Measurements from ENCODE around the gene ZNF32. TPM values are rescaled to one million over a fixed set of nuclear protein-coding genes. Genes with fewer than 3 reads are reported as not detected.
"Not testable (repeated sequence)": the region's sequence is repeated elsewhere in the genome, so short reads cannot be mapped to it uniquely, and the experiment has no call there.

The ZNF32 gene
- total and polyA plus RNA-seq, 4 donors, result 21.4 to 60.8 (median 30.8) TPM

DNA sequence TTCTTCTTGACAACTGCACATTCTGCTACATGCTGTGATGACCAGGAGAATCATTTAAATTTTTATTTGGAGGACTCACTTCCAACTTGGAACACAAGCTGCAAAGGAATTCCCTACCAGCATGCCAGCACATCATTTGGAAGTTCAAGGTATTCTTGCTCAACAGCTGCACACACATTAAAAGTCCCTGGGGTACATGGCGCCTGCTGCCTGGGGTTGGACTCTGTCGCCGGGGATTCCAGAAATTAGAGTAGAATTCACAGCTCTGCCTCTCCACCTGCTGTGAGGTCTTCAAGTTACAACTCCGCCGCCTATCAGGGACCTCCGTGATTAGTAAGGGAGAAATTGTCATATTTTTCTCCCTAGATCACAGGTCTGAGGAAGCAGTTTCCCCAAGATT is 1.1 kb downstream of the ZNF32 start:
- Histone ChIP-seq H3K4me1 (ENCODE audit: control insufficient read depth in 5 of 5, insufficient read depth in 5 of 5, low read length in 5 of 5) (peaks cover 0 to 5% (median 2%) of the 10 kb centered on the region in 5 donors), H3K9ac (ENCODE audit: insufficient read depth in 1 of 2, low read length in 2 of 2) (no peak overlapping the region), H3K9me3 (ENCODE audit: control insufficient read depth in 4 of 4, insufficient read depth in 3 of 4, low read length in 3 of 4) (peaks cover 11 to 45% (median 34%) of the 10 kb centered on the region in 4 donors), H3K27ac (ENCODE audit: low read depth in 1 of 2, low read length in 1 of 2) (no peak overlapping the region), H3K27me3 (ENCODE audit: control insufficient read depth in 3 of 3, insufficient read depth in 3 of 3, low read length in 2 of 3) (no peaks in the 10 kb centered on the region), H3K4me3 (no peak overlapping the region), H3K36me3 (ENCODE audit: control insufficient read depth in 4 of 4, insufficient read depth in 4 of 4, low read length in 4 of 4) (peaks cover 13 to 41% (median 37%) of the 10 kb centered on the region in 4 donors)
- ATAC-seq (ENCODE audit: insufficient read depth, low FRiP score) (no peak), DNase-seq (no peak)
- 97 to 99% methylated on average over 6 of the region's 6 CpGs for WGBS, 2 donors
- TF ChIP-seq, protein P1, sequence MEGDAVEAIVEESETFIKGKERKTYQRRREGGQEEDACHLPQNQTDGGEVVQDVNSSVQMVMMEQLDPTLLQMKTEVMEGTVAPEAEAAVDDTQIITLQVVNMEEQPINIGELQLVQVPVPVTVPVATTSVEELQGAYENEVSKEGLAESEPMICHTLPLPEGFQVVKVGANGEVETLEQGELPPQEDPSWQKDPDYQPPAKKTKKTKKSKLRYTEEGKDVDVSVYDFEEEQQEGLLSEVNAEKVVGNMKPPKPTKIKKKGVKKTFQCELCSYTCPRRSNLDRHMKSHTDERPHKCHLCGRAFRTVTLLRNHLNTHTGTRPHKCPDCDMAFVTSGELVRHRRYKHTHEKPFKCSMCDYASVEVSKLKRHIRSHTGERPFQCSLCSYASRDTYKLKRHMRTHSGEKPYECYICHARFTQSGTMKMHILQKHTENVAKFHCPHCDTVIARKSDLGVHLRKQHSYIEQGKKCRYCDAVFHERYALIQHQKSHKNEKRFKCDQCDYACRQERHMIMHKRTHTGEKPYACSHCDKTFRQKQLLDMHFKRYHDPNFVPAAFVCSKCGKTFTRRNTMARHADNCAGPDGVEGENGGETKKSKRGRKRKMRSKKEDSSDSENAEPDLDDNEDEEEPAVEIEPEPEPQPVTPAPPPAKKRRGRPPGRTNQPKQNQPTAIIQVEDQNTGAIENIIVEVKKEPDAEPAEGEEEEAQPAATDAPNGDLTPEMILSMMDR (IDR thresholded peaks at IDR 0.05; ENCODE audit: control extremely low read depth, extremely low read depth), result no peak

DNA sequence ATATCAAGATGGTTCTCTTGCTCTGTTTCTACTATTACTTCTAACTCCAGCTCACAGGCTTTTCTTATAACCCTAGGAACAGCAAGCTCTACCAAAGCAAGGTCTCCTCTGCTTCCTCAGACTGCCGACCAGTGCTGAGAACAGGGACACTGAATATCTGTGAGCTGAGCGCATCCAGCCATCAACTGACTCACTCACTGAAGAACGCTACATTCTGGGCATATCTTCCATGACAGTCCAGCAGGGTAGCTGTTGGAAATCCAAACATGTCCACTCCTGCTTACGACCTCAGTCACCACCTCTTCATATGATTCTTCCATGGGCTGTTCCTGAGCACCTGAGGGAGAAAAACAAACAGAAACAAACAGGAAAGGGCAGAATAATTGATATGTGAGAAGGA is 2.8 kb downstream of the ZNF32 start:
- Histone ChIP-seq H3K27ac (ENCODE audit: low read depth in 1 of 2, low read length in 1 of 2) (no peak overlapping the region), H3K4me3 (no peak overlapping the region), H3K4me1 (ENCODE audit: control insufficient read depth in 5 of 5, insufficient read depth in 5 of 5, low read length in 5 of 5) (peaks cover 0 to 5% (median 2%) of the 10 kb centered on the region in 5 donors), H3K9me3 (ENCODE audit: control insufficient read depth in 4 of 4, insufficient read depth in 3 of 4, low read length in 3 of 4) (peaks cover 19 to 58% (median 38%) of the 10 kb centered on the region in 4 donors), H3K27me3 (ENCODE audit: control insufficient read depth in 3 of 3, insufficient read depth in 3 of 3, low read length in 2 of 3) (no peaks in the 10 kb centered on the region), H3K9ac (ENCODE audit: insufficient read depth in 1 of 2, low read length in 2 of 2) (no peak overlapping the region), H3K36me3 (ENCODE audit: control insufficient read depth in 4 of 4, insufficient read depth in 4 of 4, low read length in 4 of 4) (peaks cover 14 to 48% (median 38%) of the 10 kb centered on the region in 4 donors)
- 97 to 98% methylated on average over 4 of the region's 4 CpGs for WGBS, 2 donors
- no peak for ATAC-seq (ENCODE audit: insufficient read depth, low FRiP score)
- TF ChIP-seq, protein P1 (IDR thresholded peaks at IDR 0.05; ENCODE audit: control extremely low read depth, extremely low read depth), result no peak
- no peak for DNase-seq

DNA sequence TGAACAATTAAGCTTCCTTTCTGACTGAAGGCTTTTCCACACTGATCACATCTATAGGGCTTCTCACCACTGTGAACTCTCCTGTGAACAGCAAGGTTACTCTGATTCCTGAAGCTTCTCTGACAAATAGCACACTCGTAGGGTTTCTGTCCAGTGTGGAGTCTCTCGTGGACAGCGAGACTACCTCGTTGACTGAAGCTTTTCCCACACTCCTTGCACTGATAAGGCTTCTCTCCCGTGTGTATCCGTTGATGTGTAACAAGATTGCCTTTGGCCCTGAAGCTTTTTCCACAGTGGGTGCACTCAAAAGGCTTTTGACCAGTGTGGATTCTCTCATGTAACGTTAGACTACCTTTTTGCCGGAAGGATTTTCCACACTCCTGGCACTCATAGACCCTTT is 4.4 kb downstream of the ZNF32 start:
- peaks cover 14 to 48% (median 38%) of the 10 kb centered on the region in 4 donors for H3K36me3 ChIP-seq (ENCODE audit: control insufficient read depth in 4 of 4, insufficient read depth in 4 of 4, low read length in 4 of 4)
- TF ChIP-seq, protein P1 (IDR thresholded peaks at IDR 0.05; ENCODE audit: control extremely low read depth, extremely low read depth), result no peak
- DNase-seq, result no peak
- no peak overlapping the region for H3K27ac ChIP-seq (ENCODE audit: low read depth in 1 of 2, low read length in 1 of 2)
- H3K4me3 ChIP-seq, result no peak overlapping the region
- no peak for ATAC-seq (ENCODE audit: insufficient read depth, low FRiP score)
- 97 to 98% methylated on average over 8 of the region's 8 CpGs for WGBS, 2 donors
- no peaks in the 10 kb centered on the region for H3K27me3 ChIP-seq (ENCODE audit: control insufficient read depth in 3 of 3, insufficient read depth in 3 of 3, low read length in 2 of 3)
- no peak overlapping the region for H3K9ac ChIP-seq (ENCODE audit: insufficient read depth in 1 of 2, low read length in 2 of 2)
- peaks cover 22 to 62% (median 38%) of the 10 kb centered on the region in 4 donors for H3K9me3 ChIP-seq (ENCODE audit: control insufficient read depth in 4 of 4, insufficient read depth in 3 of 4, low read length in 3 of 4)
- peaks cover 0 to 5% (median 2%) of the 10 kb centered on the region in 5 donors for H3K4me1 ChIP-seq (ENCODE audit: control insufficient read depth in 5 of 5, insufficient read depth in 5 of 5, low read length in 5 of 5)

DNA sequence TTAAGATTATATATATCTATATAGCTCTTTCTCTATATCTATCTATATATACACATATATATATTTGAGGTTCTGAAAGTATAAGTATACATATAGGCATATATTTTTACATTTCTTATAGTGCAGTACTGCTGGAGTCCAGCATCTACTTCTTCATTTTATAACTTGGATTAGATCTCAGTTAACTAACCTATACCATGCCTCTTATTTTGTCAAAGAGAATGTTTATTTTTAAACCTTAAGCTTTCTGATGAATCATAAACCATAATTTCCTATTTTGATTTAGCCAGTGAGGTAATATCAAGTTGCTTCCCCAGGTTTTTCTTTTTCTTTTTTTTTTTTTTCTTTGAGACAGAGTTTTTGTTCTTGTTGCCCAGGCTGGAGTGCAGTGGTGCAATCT is 8.1 kb downstream of the ZNF32 start:
- H3K4me3 ChIP-seq, result no peak overlapping the region
- no peak overlapping the region for H3K27ac ChIP-seq (ENCODE audit: low read depth in 1 of 2, low read length in 1 of 2)
- H3K27me3 ChIP-seq (ENCODE audit: control insufficient read depth in 3 of 3, insufficient read depth in 3 of 3, low read length in 2 of 3), result no peaks in the 10 kb centered on the region
- TF ChIP-seq, protein P1 (IDR thresholded peaks at IDR 0.05; ENCODE audit: control extremely low read depth, extremely low read depth), result no peak
- H3K9ac ChIP-seq (ENCODE audit: insufficient read depth in 1 of 2, low read length in 2 of 2), result no peak overlapping the region
- H3K9me3 ChIP-seq (ENCODE audit: control insufficient read depth in 4 of 4, insufficient read depth in 3 of 4, low read length in 3 of 4), result peaks cover 19 to 46% (median 33%) of the 10 kb centered on the region in 4 donors
- peaks cover 11 to 38% (median 30%) of the 10 kb centered on the region in 4 donors for H3K36me3 ChIP-seq (ENCODE audit: control insufficient read depth in 4 of 4, insufficient read depth in 4 of 4, low read length in 4 of 4)
- H3K4me1 ChIP-seq (ENCODE audit: control insufficient read depth in 5 of 5, insufficient read depth in 5 of 5, low read length in 5 of 5), result no peaks in the 10 kb centered on the region
- DNase-seq, result no peak
- ATAC-seq (ENCODE audit: insufficient read depth, low FRiP score), result no peak

DNA sequence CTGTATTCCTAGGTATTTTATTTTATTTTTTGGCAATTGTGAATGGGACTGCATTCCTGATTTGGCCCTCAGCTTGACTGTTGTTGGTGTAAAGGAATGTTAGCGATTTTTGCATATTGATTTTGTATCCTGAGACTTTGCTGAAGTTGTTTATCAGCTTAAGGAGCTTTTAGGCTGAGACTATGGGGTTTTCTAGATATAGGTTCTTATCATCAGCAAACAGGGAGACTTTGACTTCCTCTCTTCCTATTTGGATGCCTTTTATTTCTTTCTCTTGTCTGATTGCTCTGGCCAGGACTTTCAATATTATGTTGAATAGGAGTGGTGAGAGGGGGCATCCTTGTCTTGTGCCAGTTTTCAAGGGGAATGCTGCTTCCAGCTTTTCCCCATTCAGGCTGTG is 12.9 kb downstream of the ZNF32 start:
- not testable (repeated sequence) for H3K4me3 ChIP-seq; DNase-seq; H3K36me3 ChIP-seq (ENCODE audit: control insufficient read depth in 4 of 4, insufficient read depth in 4 of 4, low read length in 4 of 4); H3K9me3 ChIP-seq (ENCODE audit: control insufficient read depth in 4 of 4, insufficient read depth in 3 of 4, low read length in 3 of 4); H3K9ac ChIP-seq (ENCODE audit: insufficient read depth in 1 of 2, low read length in 2 of 2); H3K27me3 ChIP-seq (ENCODE audit: control insufficient read depth in 3 of 3, insufficient read depth in 3 of 3, low read length in 2 of 3); H3K27ac ChIP-seq (ENCODE audit: low read depth in 1 of 2, low read length in 1 of 2); ATAC-seq (ENCODE audit: insufficient read depth, low FRiP score); H3K4me1 ChIP-seq (ENCODE audit: control insufficient read depth in 5 of 5, insufficient read depth in 5 of 5, low read length in 5 of 5)
- WGBS, 2 donors, result 60 to 81% methylated on average over 1 of the region's 1 CpG

All from lung (tissue), 12 donors.